A549 (cell line): ENCODE results near the gene TRAPPC12. TPM values are rescaled to one million over a fixed set of nuclear protein-coding genes. Genes with fewer than 3 reads are reported as not detected.
A peak's percentile ranks its signal among the peaks of the same experiment; 100 is the strongest.

Experiments
- ATAC-seq, 2 experiments: fragments of 200-7000 bp in 1 of 2; fragments of >200 bp in 1 of 2; cut with Nextera tagmentation in 1 of 2; cut with Tn5 transposase in 1 of 2; 3 replicates each; pipeline versions ENCODE4 v1.8.0 to v1.9.1; 2018 to 2020; ENCODE audit warnings: mild to moderate bottlenecking in 1 of 2, moderate library complexity in 1 of 2
- CTCF ChIA-PET: fragments of 300-600 bp; sonication (Branson Sonifier 250); formaldehyde crosslinking; extraction: SDS; loops from one replicate; lab custom pipeline; 2021; ENCODE audit warnings: antibody characterized with exemption, inconsistent platforms; lab: Yijun Ruan, JAX
- POLR2A ChIA-PET: fragments of 350-600 bp; formaldehyde crosslinking; extraction: SDS; loops from one replicate; lab custom pipeline; 2021; ENCODE audit warnings: antibody characterized with exemption, inconsistent platforms; lab: Yijun Ruan, JAX
- DNase-seq, 2 experiments: peaks; one replicate each; pipeline versions ENCODE4 v3.0.0 to v3.0.0-alpha.2; 2011 to 2016; ENCODE audit warnings: low read depth in 1 of 2, low spot score in 1 of 2
- FAIRE-seq: peaks from 2 replicates; lab custom pipeline; 2011; peaks lifted over from hg19 to GRCh38; lab: Jason Lieb, UNC
- H3K27ac ChIP-seq, 2 experiments: fragments of >200 bp; sonication (Bioruptor Twin); formaldehyde crosslinking; 3 replicates each; pipeline ENCODE4 v1.5.1; 2016 to 2017
- H3K4me1 ChIP-seq: fragments of >200 bp; sonication (Bioruptor Twin); formaldehyde crosslinking; 3 replicates; pipeline ENCODE4 v1.6.1; 2016
- H3K4me2 ChIP-seq: fragments of >200 bp; sonication (Bioruptor Twin); formaldehyde crosslinking; 3 replicates; pipeline ENCODE4 v1.6.1; 2016
- H3K4me3 ChIP-seq: fragments of >200 bp; sonication (Bioruptor Twin); formaldehyde crosslinking; 3 replicates; pipeline ENCODE4 v1.5.1; 2016
- H3K9me3 ChIP-seq: fragments of >200 bp; sonication (Bioruptor Twin); formaldehyde crosslinking; 3 replicates; pipeline ENCODE4 v1.6.1; 2016
- EHF ChIP-seq: fragments of 250-450 bp; sonication (Bioruptor Pico); IDR thresholded peaks from 2 replicates; pipeline ENCODE4 v1.5.0; 2020; ENCODE audit warnings: mild to moderate bottlenecking
- EHMT2 ChIP-seq: fragments of 200-600 bp; sonication (generic); IDR thresholded peaks from 2 replicates; pipeline ENCODE4 v1.6.1; 2016; ENCODE audit warnings: antibody characterized with exemption, low read depth, mild to moderate bottlenecking, moderate library complexity
- EP300 ChIP-seq, 2 experiments: fragments of >200 bp; sonication (Bioruptor Twin); formaldehyde crosslinking; IDR thresholded peaks; 2 replicates in 1 of 2; 3 replicates in 1 of 2; pipeline ENCODE4 v1.6.1; 2016 to 2017
- FOSB ChIP-seq: fragments of 250-450 bp; sonication (Bioruptor Pico); IDR thresholded peaks from 2 replicates; pipeline ENCODE4 v1.5.0; 2020; ENCODE audit warnings: mild to moderate bottlenecking, moderate library complexity
- FOXS1 ChIP-seq: fragments of 250-450 bp; sonication (Bioruptor Pico); IDR thresholded peaks from 2 replicates; pipeline ENCODE4 v1.5.0; 2020; ENCODE audit warnings: mild to moderate bottlenecking, moderate library complexity
- HOXB13 ChIP-seq: fragments of 250-450 bp; sonication (Bioruptor Pico); IDR thresholded peaks from 2 replicates; pipeline ENCODE4 v1.5.0; 2020; ENCODE audit warnings: low read depth, mild to moderate bottlenecking, moderate library complexity
- NPAS2 ChIP-seq: fragments of 250-450 bp; sonication (Bioruptor Pico); IDR thresholded peaks from 2 replicates; pipeline ENCODE4 v1.8.0; 2022; ENCODE audit warnings: mild to moderate bottlenecking, moderate library complexity, borderline replicate concordance
- RAD21 ChIP-seq, 2 experiments: fragments of >200 bp in 1 of 2; sonication (Bioruptor Twin) in 1 of 2; formaldehyde crosslinking in 1 of 2; IDR thresholded peaks in 1 of 2; conservative IDR thresholded peaks in 1 of 2; 2 replicates in 1 of 2; 3 replicates in 1 of 2; pipeline ENCODE4 v1.6.1; 2012 to 2018; ENCODE audit warnings: inconsistent platforms in 1 of 2
- SREBF2 ChIP-seq: fragments of 450-650 bp; IDR thresholded peaks from 2 replicates; pipeline ENCODE4 v1.6.1; 2014; ENCODE audit warnings: mild to moderate bottlenecking, moderate library complexity
- WGBS: methylation state at CpG from one replicate; pipeline ENCODE4 v1.1.6; 2017; ENCODE audit errors: missing lambda C conversion rate; 5-methylcytosine and 5-hydroxymethylcytosine counted together
- polyA plus RNA-seq, 4 experiments: library from polyadenylated mRNA; depleted of rRNA in 3 of 4; stranded (reverse); fragments of >200 nt; fragmentation: RNase III in 1 of 4; extraction: RNeasy Plus Mini Kit Qiagen cat#74134 plus additional on column Dnase treatment in 1 of 4; gene quantifications; 2 replicates in 3 of 4; 3 replicates in 1 of 4; pipeline ENCODE4 v1.2.3, GENCODE V29; 2011 to 2017
- TF ChIP-seq, protein P1 (sequence below): fragments of 200-600 bp; sonication (generic); IDR thresholded peaks from 2 replicates; pipeline ENCODE4 v1.6.1; 2016; ENCODE audit warnings: antibody characterized with exemption, mild to moderate bottlenecking, moderate library complexity
- TF ChIP-seq, protein P2 (sequence below): fragments of 250-450 bp; sonication (Bioruptor Pico); IDR thresholded peaks from 2 replicates; pipeline ENCODE4 v1.5.0; 2020; ENCODE audit warnings: low read depth, mild to moderate bottlenecking, moderate library complexity
- TF ChIP-seq, protein P3 (sequence below): fragments of 250-450 bp; sonication (Bioruptor Pico); IDR thresholded peaks from 2 replicates; pipeline ENCODE4 v1.5.0; 2021; ENCODE audit warnings: mild to moderate bottlenecking, moderate library complexity, borderline replicate concordance

Gene TRAPPC12
- polyA plus RNA-seq, 2 of the 4 experiments (the other 2 are of a cell fraction): 42.3 to 55.0 TPM

DNA sequence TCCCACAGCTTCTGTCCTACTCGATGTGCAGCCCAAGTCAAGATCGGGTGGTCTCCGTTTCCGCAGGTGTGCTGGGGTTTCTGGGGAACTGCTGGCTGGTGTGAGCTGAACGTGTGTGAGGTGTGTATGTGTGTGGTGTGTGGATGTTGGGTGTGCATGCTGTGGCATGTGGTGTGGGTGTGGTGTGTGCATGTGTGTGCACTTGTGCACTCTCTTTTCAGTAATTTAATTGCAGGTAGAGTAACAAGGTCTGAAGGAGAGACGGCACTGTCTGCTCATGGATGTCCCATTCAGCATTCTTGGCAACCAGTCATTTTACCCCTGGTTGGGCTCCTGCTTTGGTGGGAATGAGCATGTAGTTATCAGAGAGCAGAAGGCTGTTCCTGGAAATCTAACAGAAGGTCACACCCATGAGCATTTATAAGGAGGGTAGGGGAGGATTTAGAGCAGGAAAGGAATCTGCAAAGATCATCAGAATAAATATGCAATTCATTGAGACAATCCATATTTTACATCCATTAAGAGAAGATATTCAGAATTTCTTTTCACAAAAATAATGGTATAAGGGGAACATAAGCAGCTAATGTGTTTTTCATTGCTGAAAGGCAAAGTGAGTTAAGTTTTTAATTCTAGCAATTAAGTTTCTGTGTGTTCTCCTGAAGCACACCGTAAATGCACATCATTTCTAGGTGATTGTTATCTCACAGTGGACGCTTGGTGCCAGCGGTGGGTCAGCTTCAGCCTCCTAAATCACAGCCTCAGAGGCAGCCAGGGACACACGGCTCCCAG is 79.1 kb downstream of the TRAPPC12 start:
- POLR2A ChIA-PET: no interaction called here
- ATAC-seq: no peak

DNA sequence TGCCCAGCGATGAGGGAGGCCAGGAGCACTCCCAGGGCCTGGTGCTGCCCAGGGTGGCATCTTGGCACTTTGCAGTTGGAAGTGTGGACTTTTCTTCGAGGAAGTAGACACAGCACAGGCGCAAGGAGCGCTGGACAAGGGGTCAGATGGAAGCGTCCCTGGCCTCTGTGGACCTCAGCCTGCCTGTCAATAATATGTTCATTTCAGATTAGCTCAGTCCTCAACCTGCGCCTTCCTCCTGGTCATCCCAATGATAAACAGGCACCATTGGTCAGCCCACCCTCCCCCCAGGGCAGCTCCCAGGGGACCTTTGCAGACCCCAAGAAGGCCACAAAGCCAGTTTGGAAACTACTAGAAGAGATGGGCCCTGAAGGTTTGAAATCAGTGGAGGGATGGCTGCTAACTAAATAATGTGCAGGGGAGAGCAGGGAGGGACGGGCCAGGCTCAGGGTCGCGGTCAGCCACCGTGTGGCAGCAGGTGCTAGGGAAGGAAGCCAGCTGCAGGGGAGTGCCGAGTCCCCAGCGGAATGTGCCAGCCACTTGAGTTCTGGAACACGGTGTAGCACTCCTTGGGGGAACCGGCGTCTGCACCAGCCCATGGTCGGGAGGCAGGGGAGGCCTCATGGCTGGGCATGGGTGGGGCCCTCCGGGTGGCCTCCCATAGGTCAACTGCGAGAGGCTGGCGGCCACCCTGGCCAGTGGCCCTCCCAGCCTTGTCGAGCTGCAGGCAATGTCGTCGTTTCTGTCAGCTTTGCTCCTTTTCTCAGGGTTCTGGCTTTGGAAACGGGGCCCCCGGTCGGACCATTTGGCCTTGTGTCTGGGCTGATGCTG is 79.9 kb downstream of the TRAPPC12 start:
- TF ChIP-seq RAD21 (conservative IDR thresholded peaks at IDR 0.05 in 1 of 2, IDR thresholded peaks at IDR 0.05 in 1 of 2) (0 out of 5 replicates have a peak, but pooled peaks of 1 of the 2 experiments have one; percentile 8), FOSB (CRISPR knock-in tag) (no peak)
- ChIA-PET POLR2A (interaction anchor here (1.2 kb wide), 1 partner anchor 80 kb away, joined by 3 read pairs; the partner anchor contains the start of gene TRAPPC12), CTCF (interaction anchor here (1.7 to 4.2 kb wide), 4 partner anchors 12 to 36 kb away, joined by 4 to 28 read pairs (median 8); no protein-coding TSS in a partner anchor)
- no peaks in the 10 kb centered on the region for H3K9me3 ChIP-seq
- H3K27ac ChIP-seq: no peak overlapping the region
- H3K4me1 ChIP-seq: no peaks in the 10 kb centered on the region
- no peak overlapping the region for H3K4me2 ChIP-seq
- WGBS: 87% methylated on average over 25 of the region's 25 CpGs
- ATAC-seq (peak; percentile 27 to 31; a peak in 4 of 6 replicates), DNase-seq (no peak), FAIRE-seq (no peak)
- H3K4me3 ChIP-seq: no peak overlapping the region

More for the DNA sequence above, 79.1 kb downstream of the TRAPPC12 start:
- H3K4me3 ChIP-seq: no peak overlapping the region
- 88% methylated on average over 10 of the region's 10 CpGs for WGBS
- TF ChIP-seq HOXB13 (CRISPR knock-in tag) (no peak), EHMT2 (no peak), EP300 (IDR thresholded peaks at IDR 0.05) (no peak), FOXS1 (CRISPR knock-in tag) (no peak), NPAS2 (CRISPR knock-in tag) (no peak), EHF (CRISPR knock-in tag) (no peak), SREBF2 (no peak), FOSB (CRISPR knock-in tag) (no peak)
- TF ChIP-seq, protein P1, sequence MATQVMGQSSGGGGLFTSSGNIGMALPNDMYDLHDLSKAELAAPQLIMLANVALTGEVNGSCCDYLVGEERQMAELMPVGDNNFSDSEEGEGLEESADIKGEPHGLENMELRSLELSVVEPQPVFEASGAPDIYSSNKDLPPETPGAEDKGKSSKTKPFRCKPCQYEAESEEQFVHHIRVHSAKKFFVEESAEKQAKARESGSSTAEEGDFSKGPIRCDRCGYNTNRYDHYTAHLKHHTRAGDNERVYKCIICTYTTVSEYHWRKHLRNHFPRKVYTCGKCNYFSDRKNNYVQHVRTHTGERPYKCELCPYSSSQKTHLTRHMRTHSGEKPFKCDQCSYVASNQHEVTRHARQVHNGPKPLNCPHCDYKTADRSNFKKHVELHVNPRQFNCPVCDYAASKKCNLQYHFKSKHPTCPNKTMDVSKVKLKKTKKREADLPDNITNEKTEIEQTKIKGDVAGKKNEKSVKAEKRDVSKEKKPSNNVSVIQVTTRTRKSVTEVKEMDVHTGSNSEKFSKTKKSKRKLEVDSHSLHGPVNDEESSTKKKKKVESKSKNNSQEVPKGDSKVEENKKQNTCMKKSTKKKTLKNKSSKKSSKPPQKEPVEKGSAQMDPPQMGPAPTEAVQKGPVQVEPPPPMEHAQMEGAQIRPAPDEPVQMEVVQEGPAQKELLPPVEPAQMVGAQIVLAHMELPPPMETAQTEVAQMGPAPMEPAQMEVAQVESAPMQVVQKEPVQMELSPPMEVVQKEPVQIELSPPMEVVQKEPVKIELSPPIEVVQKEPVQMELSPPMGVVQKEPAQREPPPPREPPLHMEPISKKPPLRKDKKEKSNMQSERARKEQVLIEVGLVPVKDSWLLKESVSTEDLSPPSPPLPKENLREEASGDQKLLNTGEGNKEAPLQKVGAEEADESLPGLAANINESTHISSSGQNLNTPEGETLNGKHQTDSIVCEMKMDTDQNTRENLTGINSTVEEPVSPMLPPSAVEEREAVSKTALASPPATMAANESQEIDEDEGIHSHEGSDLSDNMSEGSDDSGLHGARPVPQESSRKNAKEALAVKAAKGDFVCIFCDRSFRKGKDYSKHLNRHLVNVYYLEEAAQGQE: no peak
- TF ChIP-seq, protein P2, sequence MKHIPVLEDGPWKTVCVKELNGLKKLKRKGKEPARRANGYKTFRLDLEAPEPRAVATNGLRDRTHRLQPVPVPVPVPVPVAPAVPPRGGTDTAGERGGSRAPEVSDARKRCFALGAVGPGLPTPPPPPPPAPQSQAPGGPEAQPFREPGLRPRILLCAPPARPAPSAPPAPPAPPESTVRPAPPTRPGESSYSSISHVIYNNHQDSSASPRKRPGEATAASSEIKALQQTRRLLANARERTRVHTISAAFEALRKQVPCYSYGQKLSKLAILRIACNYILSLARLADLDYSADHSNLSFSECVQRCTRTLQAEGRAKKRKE (CRISPR knock-in tag): no peak
- TF ChIP-seq, protein P3, sequence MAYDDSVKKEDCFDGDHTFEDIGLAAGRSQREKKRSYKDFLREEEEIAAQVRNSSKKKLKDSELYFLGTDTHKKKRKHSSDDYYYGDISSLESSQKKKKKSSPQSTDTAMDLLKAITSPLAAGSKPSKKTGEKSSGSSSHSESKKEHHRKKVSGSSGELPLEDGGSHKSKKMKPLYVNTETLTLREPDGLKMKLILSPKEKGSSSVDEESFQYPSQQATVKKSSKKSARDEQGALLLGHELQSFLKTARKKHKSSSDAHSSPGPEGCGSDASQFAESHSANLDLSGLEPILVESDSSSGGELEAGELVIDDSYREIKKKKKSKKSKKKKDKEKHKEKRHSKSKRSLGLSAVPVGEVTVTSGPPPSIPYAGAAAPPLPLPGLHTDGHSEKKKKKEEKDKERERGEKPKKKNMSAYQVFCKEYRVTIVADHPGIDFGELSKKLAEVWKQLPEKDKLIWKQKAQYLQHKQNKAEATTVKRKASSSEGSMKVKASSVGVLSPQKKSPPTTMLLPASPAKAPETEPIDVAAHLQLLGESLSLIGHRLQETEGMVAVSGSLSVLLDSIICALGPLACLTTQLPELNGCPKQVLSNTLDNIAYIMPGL: no peak
- TF ChIP-seq, all 56 proteins: peak for 0
- no peak for DNase-seq
- H3K27ac ChIP-seq: no peak overlapping the region
- no peaks in the 10 kb centered on the region for H3K4me1 ChIP-seq
- CTCF ChIA-PET: interaction anchor here (0.9 to 2.0 kb wide), 4 partner anchors 14 to 35 kb away, joined by 4 to 8 read pairs (median 6); no protein-coding TSS in a partner anchor
- H3K9me3 ChIP-seq: no peaks in the 10 kb centered on the region
- no peak for FAIRE-seq
- H3K4me2 ChIP-seq: no peak overlapping the region
